ENCODE results near the gene ARL15.

Gene ARL15

DNA sequence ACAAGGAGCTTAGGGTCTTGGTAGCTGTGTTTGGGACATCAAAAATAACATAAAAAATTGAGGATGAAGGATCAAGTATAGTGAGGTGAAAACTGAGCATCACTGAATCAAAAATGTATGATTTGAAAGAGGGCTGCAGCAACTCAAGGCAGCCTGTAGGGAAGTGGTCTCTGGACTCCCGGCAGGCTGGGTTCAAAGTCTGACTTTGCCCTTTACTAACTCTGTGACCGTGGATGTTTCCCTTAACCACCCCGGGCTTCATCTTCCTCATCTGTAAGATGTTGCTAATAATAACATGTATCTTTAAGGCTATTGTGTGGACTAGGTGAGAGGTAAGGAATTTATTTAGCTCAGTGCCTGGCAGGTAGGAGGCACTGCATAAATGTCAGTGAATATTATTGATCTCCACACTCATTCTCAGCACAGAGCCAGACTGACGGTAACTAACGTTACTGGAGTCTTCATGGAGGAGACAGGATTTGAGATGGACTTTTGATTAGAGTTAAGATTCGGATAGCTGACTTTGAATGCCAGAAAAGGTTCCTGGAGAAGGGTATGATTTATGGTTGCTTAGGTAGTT, 382.6 kb downstream of the ARL15 start:
- DNase-seq, result no peak

DNA sequence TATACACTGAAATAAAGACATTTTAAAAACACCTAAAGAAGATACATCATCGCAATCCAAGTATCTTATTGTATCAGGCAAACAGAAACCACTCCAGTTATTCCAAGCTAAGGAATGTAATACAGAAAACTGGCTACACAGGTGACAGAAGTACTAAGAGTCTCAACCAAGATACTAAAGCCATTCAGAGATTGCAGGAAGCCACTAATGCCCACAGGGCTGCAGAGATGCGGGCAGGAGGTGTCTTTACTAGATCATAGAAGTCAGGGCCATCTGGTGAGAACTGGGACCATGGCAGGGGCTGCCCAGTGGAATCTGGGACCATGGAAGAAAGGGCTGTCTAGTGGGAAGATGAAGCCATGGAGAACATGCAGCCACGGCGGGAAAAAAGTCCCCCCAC, 384.3 kb downstream of the ARL15 start:
- no peak for DNase-seq

DNA sequence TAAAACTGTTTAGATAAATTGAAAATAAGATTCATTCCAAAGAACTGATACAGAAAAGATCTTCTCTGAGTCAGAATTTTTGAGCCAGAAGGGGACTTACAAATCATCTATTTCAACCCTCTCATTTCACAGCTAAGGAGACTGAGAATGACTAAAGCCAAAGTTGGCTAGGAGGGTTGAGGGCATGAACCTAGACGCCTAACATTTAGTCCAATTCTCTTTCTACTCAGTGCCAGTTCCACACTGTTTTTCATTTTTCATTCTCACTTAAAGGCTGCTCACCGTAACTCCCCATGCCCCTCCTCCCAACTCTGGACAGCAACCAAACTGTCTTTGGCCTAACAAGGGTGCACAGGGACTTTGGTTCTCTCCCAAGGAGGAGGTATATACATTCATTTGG, 386.0 kb downstream of the ARL15 start:
- DNase-seq, result no peak

DNA sequence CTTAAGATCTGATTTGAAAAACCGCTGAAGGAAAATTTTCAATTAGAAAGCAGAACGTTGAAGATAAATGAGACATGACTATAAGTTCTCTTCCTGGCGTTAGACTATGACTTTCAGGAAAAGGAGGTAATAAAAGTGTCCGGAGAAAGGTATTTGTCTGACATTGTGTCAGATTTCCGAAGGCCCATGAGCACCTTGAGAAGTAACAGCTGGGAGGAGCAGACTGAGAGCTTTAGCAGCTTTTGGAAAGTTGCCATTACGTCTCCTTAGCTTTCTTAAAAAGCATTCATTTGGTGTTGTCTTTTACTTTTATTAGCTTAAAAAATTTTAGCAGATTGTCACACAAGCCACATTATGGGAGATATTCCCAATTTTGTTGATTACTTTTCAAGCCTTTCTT, 386.4 kb downstream of the ARL15 start:
- DNase-seq, result no peak

DNA sequence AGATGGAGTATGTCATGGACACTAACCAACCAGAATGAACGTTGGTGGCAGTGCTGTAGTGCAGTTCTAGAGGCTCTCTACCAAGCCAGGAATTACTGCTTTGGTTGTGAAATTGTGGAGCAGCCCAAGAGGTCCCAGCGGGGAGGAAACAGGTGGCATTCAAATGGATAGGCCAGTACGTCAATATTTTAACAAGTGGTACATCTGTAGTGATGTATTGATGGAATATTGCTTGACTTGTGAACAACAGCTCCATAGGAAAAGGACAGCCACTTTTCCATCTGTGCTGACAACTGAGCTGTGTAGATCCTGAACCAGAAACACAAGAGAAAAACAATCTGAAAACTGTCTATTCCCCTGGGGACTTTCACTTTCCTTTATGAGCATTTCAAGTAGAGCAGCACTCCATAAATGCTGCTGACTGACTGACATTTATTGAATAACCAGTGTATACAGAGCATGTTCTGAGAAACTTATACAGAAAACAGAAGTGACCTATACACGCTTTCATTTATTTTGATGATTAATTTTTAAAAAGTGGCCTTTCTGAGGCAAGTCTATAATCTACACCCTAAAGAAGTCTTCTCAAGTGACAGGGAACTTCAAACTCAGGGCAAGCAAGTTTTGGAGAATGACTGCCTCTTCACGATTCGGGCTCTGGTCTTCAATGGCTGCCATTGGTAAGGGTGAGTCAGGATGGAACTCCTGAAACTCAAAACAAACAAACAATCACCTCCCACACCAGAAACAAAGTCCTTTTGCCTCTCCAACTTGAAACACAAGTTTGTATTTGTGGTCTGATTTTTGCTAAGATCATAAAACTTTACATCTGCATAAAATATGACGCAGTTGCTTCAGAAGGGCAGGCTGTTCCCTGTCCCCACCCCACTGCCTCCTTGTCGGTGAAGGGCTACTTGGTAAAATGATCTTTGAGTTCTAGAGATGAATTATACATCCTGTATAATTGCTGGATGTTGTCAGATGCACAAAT, 387.6 kb downstream of the ARL15 start:
- no peak for DNase-seq

DNA sequence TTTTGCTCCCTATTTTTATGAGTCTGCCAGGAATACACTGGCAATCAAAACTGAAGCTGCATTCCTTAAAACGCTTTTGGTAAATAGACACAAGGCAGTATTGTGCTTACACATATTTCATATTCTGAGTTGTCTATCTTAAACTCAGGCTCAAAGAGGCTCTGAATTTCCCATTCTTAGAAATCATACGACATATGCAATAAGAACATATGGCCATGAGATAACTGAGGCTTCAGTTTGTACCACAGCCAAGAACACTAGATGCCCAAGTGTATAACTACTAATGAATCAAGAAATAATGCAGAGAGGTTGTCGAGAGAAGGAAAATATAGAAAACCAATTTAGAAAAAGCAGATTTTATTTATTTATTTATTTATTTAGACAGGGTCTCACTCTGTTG, 392.5 kb downstream of the ARL15 start:
- DNase-seq, result no peak

DNA sequence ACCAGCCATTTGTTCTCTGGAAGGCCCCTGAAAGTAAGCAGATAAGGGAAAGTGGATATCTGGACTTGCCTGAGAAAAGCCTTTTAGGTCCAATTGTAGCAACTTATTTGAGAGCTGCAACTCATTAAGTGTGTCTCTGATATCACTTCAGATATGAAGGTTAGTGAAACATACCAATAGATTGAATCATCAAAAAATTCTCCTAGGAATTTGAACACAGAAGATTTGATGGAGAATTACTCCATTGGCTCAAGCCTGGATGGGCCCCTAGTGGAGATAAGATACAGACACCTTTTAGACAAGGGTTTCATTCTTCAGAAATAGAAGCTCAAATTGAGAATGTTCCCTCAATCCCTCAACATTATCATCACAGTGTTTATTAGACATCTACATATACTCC, 393.3 kb downstream of the ARL15 start:
- no peak for DNase-seq

DNA sequence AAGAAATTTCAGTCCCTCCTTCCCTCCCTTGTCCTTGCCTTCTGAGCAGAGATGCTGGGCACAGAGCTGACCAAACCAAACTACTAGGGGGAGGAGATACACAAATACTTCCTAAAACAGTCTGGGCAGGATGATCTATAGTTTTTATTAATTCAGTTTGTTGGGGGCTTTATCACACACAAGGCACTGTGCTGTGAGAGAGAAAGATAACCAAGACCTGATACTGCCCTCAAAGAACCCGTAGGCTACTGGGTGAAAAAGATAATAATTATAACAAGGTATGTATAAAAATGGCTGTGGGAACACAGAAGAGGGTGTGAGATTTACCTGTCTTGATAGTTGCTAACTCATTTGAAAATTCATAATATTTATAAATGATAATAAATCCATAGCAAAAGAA, 395.3 kb downstream of the ARL15 start:
- no peak for DNase-seq

DNA sequence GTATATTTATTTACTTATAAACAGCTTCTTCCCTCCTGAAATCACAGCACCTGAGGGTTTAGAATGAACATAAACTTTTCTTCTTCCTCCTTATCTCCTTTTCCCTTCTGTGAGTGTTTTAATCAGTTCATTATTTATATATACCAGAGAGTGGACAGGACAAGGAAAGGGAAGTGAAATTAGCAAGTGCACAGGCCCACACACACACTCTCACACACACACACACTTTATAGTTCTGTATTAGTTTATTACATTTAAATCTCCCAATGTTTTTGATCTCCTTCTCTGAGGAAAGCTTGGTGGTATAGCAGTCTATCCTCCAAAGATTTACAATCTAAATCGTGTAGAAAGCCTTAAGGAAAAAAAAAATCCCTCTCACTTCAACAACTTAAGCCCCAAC, 396.4 kb downstream of the ARL15 start:
- no peak for DNase-seq

DNA sequence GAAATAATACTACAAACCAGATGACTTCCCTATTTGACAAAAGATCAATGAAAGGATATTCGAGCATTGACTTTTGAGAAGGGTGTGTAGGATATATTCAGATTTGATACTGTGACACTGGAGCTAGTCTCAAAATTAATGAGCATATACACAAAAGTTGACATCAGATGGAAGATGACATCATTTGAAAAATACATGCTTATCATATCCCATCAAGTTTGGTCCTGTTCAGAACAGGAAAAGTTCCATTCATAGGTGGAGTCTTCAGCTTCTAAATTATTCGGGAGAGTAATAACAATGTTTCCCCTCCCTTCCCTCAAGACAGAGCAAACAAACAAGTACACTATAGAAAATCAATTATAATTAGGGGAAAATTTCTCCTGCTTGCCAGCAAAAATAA, 401.6 kb downstream of the ARL15 start:
- no peak for DNase-seq

DNA sequence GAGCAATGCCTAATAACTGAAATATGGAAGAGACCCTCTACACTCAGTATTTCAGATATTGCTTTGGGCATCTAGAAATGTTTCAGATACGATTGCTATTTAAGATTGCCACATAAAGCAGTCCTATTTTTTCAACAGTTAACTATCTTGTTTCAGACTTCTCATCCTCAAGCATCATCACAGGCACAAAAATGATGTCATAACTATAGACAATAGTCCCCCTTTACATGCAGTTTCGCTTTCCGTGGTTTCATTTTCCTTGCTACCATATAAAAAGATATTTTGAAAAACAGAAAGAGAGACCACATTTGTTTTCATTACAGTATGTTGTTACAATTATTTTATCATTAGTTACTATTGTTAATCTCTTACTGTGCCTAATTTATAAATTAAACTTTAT, 402.5 kb downstream of the ARL15 start:
- DNase-seq, result no peak

DNA sequence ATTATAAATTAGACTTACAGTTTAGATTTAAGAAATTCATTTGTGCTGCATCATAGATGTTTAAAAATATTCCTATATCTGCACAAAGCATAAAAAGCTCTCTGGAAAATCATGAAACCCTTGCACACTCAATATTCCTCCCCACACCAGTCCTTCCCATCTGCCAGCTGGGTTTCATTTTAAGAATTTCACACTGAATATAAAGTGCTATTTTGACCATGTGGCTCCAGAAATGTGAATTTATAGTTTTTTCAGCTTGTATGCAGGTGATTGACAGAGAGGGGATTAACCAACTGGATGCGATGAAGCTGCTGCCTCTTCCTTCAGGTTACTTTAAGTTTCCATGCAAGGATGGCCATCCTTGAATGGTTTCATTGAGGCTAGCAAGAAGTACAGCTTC, 403.6 kb downstream of the ARL15 start:
- no peak for DNase-seq

DNA sequence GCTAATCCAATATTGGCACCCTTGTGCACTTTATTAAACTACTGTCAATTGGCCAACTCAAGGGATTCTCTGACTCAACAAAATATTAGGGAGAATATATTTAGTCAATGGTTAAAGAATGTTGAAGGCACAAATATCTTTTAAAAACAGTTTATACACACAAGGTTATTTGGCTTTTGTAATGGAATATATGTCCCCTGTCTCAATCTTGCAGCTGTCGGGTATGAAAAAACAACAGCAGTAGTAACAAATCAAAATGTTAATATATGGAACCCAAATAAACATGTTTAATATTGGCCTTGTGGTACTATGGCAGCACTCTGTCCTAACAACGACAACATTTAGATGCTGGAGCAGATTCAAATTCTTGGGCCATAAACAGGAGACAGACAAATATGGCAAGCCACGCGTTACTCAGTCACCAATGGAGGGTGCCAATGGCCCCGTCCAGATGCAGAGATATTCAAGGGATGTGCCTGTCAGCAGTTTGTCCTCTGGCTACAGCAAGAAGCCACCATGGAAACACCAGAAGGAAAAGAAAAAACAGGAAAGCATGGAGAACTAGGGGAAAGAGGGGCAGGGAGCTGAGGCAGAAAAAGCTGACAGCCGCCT, 408.0 kb downstream of the ARL15 start:
- no peak for DNase-seq

DNA sequence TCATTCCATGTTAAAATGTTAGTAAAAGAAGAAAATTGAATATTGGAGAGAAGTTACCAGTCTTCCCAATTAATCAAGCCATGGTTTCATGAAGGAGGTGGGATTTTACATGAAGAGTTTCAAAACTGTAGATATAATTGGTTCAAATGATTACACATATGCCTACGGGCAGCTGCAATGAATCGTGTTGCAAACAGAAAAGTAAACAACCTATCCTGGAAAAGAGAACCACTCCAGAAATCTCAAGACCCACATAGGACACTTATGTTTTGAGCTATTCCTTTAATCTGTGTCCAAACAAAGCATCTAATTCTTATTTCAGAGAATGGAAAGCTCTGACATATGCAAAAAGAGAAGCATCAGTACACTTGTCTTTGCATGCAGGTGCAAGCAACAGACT, 409.7 kb downstream of the ARL15 start:
- DNase-seq, result no peak

DNA sequence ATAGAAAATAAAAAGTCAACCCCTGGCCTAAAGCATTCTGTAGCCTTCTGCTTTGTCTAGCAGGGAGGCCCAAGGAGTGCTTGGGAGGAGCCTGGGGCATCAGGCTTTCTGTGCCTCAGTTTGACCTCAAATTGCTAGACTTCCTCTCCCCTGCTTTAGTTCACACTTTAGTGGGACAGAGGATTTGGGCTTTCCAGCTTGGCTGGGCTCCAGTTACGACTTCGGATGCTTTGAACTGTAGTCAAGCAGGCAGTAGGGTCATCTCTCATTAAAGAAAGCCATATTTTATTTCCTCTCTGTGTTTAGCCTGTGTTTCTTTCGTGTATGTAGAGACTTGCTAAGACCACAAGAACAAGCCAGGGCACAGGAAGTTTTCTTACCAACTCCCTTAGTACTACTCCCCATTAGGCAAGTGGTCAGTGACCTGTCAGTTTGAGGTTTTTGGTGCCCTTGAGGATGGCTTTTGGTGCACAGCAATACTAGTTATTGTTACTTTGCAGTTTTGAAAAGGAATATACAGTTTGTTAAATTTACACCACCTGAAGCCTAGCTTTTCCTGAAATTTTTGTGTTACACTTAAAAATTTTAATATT, 415.2 kb downstream of the ARL15 start:
- DNase-seq, result no peak

DNA sequence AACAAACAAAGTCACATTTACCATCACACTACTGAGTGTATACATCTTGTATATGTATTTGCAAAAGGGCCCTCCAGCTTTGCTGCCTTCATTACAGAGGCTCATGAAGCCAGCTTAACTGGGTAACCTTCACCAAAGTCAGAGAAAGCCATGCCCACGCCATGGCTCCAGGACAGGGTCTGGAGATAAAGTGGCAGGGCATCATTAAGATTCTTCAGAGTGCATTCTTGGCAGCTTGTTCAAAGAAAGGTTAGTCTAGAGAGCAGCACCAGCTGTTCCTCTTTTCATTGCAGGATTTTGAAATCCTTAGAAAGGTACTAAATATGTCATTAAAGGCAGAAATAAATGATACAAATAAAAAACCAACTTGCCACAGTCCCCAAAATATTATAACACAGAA, 416.7 kb downstream of the ARL15 start:
- no peak for DNase-seq

DNA sequence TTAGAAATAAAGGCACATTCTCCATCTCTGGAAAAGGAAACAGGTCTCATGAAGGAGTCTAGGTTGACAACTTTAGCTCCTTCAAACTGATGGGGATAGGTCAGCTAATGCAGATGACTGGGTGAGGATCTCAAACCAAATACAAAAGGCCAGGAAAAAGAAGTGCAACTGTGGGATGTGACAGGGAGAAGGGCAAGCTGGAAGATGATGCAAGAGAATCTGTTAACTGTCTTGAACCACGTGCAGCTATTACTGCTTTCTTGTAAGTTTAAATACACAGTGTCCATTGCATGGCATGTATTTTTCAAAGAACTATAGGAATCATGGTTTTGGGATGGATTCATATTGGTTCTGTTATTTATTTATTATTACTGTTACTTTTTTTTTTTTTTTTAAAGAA, 418.1 kb downstream of the ARL15 start:
- DNase-seq, result no peak

DNA sequence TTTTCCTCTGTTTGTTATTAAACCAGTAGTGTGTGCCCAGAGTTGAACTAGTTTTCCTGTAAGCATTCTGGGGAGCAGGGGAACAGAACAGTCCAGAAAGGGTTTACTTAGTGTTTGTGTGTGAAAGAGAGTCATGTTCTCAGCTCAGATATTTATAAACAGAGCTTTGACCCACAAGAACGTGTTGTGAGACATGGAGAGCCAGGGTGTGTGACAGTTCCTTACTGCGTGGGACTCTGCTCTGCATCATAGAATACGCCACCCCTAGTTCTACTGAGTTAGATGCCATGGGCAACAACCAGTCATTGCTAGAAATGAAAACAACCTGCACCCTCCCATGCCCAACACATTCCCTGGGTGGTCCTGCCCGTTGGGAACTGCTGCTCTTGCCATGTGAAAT, 419.2 kb downstream of the ARL15 start:
- DNase-seq, result no peak

DNA sequence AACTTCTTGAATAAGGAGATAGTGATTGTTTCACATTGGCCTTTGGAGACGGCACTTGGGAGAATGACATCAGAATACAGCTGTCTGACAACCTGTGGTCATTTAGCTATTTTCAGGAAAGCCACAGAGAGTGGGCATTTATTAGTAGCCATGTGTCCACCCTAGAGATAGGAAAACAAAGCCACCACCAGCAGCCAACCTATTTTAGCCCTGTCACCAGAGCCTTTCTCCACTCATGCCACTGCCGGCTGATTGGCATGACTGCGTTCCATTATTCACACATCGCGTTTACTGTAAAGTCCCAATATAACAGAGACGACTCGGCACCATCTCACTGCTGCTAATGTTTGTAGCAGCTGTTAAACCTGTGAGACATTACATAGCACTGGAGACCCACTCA, 419.9 kb downstream of the ARL15 start:
- no peak for DNase-seq

DNA sequence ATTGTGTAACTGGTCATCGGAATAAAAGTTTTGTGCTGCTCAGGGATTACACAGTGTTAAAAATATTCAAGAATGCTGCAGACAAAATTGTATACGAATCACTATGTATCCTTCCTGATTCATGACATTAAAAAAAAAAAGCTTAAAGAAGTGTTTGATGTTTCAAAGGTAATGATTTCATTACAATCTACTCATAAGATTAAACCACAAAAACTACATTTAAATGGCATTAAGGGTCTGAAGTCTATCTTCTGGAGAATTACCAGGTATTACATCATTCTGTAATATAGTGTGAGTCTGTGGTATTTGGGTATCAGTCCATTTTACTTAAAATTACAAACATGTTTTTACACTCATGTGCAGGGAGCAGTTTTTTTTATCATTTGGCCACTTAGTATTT, 425.5 kb downstream of the ARL15 start:
- DNase-seq, result no peak

DNA sequence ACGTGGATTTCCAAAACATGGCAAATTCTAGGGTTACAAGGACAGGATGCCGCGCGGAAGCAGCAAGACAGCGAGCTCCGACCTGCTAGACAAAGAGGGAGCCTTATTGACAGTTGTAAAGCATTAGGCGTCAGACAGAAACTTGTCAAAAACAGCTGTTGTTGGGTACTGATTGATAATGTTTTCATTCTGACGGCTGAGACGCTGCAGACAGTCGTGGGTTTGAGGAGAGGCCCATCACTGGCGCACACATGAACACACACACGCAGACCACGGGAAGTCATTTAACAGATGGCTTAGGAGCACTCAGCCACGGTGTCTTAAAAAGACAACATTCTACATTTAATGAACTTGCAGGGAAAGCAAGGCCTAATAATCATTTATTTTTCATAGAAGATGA, 426.0 kb downstream of the ARL15 start:
- DNase-seq, result no peak

DNA sequence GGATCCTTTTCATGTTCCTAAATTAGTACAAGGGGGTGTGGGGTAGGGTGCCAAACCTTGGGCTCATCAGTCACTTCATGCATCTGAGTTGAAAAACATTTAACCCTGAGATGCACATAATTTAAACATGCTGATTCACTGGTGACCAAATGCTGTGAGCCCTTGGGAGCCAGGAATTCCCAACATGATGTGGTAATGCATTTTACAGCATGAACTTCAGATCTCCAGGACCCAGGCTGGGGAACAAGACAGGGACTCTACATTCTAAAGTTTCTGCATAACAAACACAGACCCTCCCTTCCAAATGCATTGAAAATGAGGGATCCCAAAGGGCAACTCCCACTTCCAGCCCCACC, 427.7 kb downstream of the ARL15 start:
- no peak for DNase-seq

DNA sequence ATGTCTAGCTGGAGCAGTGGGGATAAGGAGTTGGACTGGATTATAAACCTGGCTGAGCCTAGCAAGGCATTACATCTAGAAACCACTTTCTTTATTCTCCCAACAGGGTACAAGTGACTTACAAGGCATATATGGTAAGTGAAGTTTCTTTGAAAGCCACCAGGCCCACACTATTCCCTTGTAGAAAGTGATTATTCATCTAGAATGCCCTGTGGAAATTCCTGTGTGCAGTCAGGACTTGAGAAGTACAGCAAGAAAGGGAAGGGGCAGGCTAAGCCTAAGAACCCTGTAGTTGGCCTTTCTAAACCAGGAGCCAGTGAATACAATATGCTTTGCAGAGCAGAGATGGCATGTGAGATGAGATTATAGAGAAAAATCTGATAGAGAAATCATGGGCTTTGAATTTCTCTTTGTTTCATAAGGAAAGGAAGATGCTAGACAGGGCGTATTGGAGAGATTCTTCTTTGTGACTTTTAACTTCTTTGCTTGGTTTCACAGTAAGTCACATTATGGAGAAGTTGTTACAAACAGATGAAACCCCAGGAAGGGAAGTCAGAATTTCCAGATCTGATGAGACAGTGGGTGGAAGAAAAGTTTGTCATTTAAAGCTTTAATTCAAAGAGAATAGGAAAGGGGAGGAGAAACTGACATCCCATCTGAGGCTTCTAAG, 428.2 kb downstream of the ARL15 start:
- DNase-seq, result no peak
